Astrocyte (in vitro differentiated cells and primary cell): Measurements from ENCODE around the gene RAB11FIP3. TPM values are rescaled to one million over a fixed set of nuclear protein-coding genes. Genes with fewer than 3 reads are reported as not detected.

Source experiments
- DNase-seq: peaks from one replicate; pipeline ENCODE4 v3.0.0-alpha.2; 2010; ENCODE audit warnings: low read depth
- FAIRE-seq: peaks from 2 replicates; lab custom pipeline; 2011; peaks lifted over from hg19 to GRCh38; lab: Jason Lieb, UNC
- H2AFZ ChIP-seq: 2 replicates; pipeline ENCODE4 v1.6.0; 2012; ENCODE audit warnings: low read depth, low read length, inconsistent platforms
- H3K27ac ChIP-seq: 2 replicates; pipeline ENCODE4 v1.5.1; 2011; ENCODE audit warnings: low read depth, low read length, inconsistent platforms
- H3K27me3 ChIP-seq: 2 replicates; pipeline ENCODE4 v1.6.0; 2011; ENCODE audit warnings: low read length, inconsistent platforms; ENCODE audit not compliant: insufficient read depth
- H3K36me3 ChIP-seq: 2 replicates; pipeline ENCODE4 v1.5.1; 2011; ENCODE audit warnings: low read length, inconsistent platforms; ENCODE audit not compliant: insufficient read depth
- H3K4me1 ChIP-seq: 2 replicates; pipeline ENCODE4 v1.5.1; 2011; ENCODE audit warnings: low read length, inconsistent platforms; ENCODE audit not compliant: insufficient read depth
- H3K4me2 ChIP-seq: 2 replicates; pipeline ENCODE4 v1.6.0; 2012; ENCODE audit warnings: low read length, inconsistent platforms
- H3K4me3 ChIP-seq: 2 replicates; pipeline ENCODE4 v1.5.1; 2011; ENCODE audit warnings: low read depth, mild to moderate bottlenecking, low read length, inconsistent platforms; ENCODE audit not compliant: insufficient read depth
- H3K79me2 ChIP-seq: 2 replicates; pipeline ENCODE4 v1.6.0; 2012; ENCODE audit warnings: mild to moderate bottlenecking, low read length, inconsistent platforms; ENCODE audit not compliant: insufficient read depth
- H3K9ac ChIP-seq: 2 replicates; pipeline ENCODE4 v1.6.0; 2012; ENCODE audit warnings: mild to moderate bottlenecking, low read length, inconsistent platforms
- H3K9me3 ChIP-seq: 2 replicates; pipeline ENCODE4 v1.5.1; 2012; ENCODE audit warnings: low read depth, mild to moderate bottlenecking, low read length, inconsistent platforms; ENCODE audit not compliant: insufficient read depth
- H4K20me1 ChIP-seq: 2 replicates; pipeline ENCODE4 v1.6.0; 2012; ENCODE audit warnings: low read length, inconsistent platforms; ENCODE audit not compliant: insufficient read depth
- H3K27ac Mint-ChIP-seq: one replicate; pipeline ENCODE4 v1.8.0; 2021; ENCODE audit warnings: mild to moderate bottlenecking, mixed read lengths; ENCODE audit not compliant: unreplicated experiment
- H3K27me3 Mint-ChIP-seq: one replicate; pipeline ENCODE4 v1.8.0; 2021; ENCODE audit warnings: low read depth, mixed read lengths; ENCODE audit not compliant: unreplicated experiment
- H3K36me3 Mint-ChIP-seq: one replicate; pipeline ENCODE4 v1.8.0; 2021; ENCODE audit warnings: low read depth, mixed read lengths; ENCODE audit not compliant: unreplicated experiment
- H3K4me1 Mint-ChIP-seq: one replicate; pipeline ENCODE4 v1.8.0; 2021; ENCODE audit warnings: low read depth, mixed read lengths; ENCODE audit not compliant: unreplicated experiment
- H3K4me3 Mint-ChIP-seq: one replicate; pipeline ENCODE4 v1.8.0; 2021; ENCODE audit warnings: mild to moderate bottlenecking, moderate library complexity, mixed read lengths; ENCODE audit not compliant: unreplicated experiment
- H3K9me3 Mint-ChIP-seq: one replicate; pipeline ENCODE4 v1.8.0; 2021; ENCODE audit warnings: mild to moderate bottlenecking, mixed read lengths; ENCODE audit not compliant: unreplicated experiment
- CTCF ChIP-seq: IDR thresholded peaks from 2 replicates; pipeline ENCODE4 v1.5.1; 2011; ENCODE audit warnings: low read depth, mild to moderate bottlenecking, inconsistent platforms, low read length, moderate library complexity; ENCODE audit not compliant: insufficient read depth
- EZH2 ChIP-seq: IDR thresholded peaks from 2 replicates; pipeline ENCODE4 v1.6.1; 2012; ENCODE audit warnings: mild to moderate bottlenecking, low read length, inconsistent platforms; ENCODE audit not compliant: insufficient read depth
- total RNA-seq: library from RNA; stranded (reverse); gene quantifications from 2 replicates; pipeline ENCODE4 v1.2.1, GENCODE V29; 2021

Gene RAB11FIP3
- total RNA-seq, 1 donor from 2014 or later: 21.2 TPM

GRCh38 chr16:470418-470817, 45.0 kb downstream of the RAB11FIP3 start:
- Mint-ChIP-seq H3K4me1 (peaks cover 15% of the 10 kb centered on the region), H3K36me3 (peaks cover 13% of the 10 kb centered on the region), H3K9me3 (peaks cover 3% of the 10 kb centered on the region), H3K27me3 (no peaks in the 10 kb centered on the region), H3K27ac (no peak overlapping the region), H3K4me3 (no peak overlapping the region)
- no peak overlapping the region for H3K4me2 ChIP-seq
- no peak for TF ChIP-seq EZH2
- TF ChIP-seq CTCF: no peak
- H3K36me3 ChIP-seq: no peaks in the 10 kb centered on the region
- FAIRE-seq: no peak
- no peak overlapping the region for H2AFZ ChIP-seq
- no peak for DNase-seq
- no peaks in the 10 kb centered on the region for H3K9me3 ChIP-seq
- H3K4me1 ChIP-seq: peaks cover 14% of the 10 kb centered on the region
- no peak overlapping the region for H3K9ac ChIP-seq
- H3K27ac ChIP-seq: no peak overlapping the region
- peaks cover 78% of the 10 kb centered on the region for H4K20me1 ChIP-seq
- no peaks in the 10 kb centered on the region for H3K27me3 ChIP-seq
- peaks cover 15% of the 10 kb centered on the region for H3K79me2 ChIP-seq
- H3K4me3 ChIP-seq: no peak overlapping the region

- H3K27ac ChIP-seq: peak overlapping the region; percentile 4
- H3K4me3 ChIP-seq: no peak overlapping the region
- H3K4me3 Mint-ChIP-seq: no peak overlapping the region
- no peaks in the 10 kb centered on the region for H3K9me3 ChIP-seq
- no peaks in the 10 kb centered on the region for H3K27me3 ChIP-seq
- peaks cover 3% of the 10 kb centered on the region for H3K9me3 Mint-ChIP-seq
- H3K79me2 ChIP-seq: peaks cover 10% of the 10 kb centered on the region
- peak; percentile 55 for DNase-seq
- no peaks in the 10 kb centered on the region for H3K36me3 ChIP-seq
- H3K4me2 ChIP-seq: peak overlapping the region; percentile 72
- no peak overlapping the region for H3K27ac Mint-ChIP-seq
- H3K4me1 ChIP-seq: peaks cover 14% of the 10 kb centered on the region
- no peaks in the 10 kb centered on the region for H3K27me3 Mint-ChIP-seq
- H2AFZ ChIP-seq: peak overlapping the region; percentile 73
- H3K9ac ChIP-seq: peak overlapping the region; percentile 52
- TF ChIP-seq EZH2 (no peak), CTCF (no peak)
- no peak for FAIRE-seq
- peaks cover 15% of the 10 kb centered on the region for H3K4me1 Mint-ChIP-seq
- peaks cover 76% of the 10 kb centered on the region for H4K20me1 ChIP-seq
- peaks cover 10% of the 10 kb centered on the region for H3K36me3 Mint-ChIP-seq
Measured at GRCh38 chr16:471353-472198, 46.1 kb downstream of the RAB11FIP3 start.

- Mint-ChIP-seq H3K4me1 (peaks cover 15% of the 10 kb centered on the region), H3K4me3 (no peak overlapping the region), H3K27ac (no peak overlapping the region), H3K9me3 (peaks cover 3% of the 10 kb centered on the region), H3K36me3 (peaks cover 10% of the 10 kb centered on the region), H3K27me3 (no peaks in the 10 kb centered on the region)
- FAIRE-seq (no peak), DNase-seq (no peak)
- Histone ChIP-seq H3K4me3 (no peak overlapping the region), H4K20me1 (peaks cover 71% of the 10 kb centered on the region), H3K36me3 (no peaks in the 10 kb centered on the region), H3K4me1 (peaks cover 14% of the 10 kb centered on the region), H3K9ac (no peak overlapping the region), H3K27me3 (no peaks in the 10 kb centered on the region), H3K9me3 (no peaks in the 10 kb centered on the region), H2AFZ (no peak overlapping the region), H3K79me2 (peaks cover 4% of the 10 kb centered on the region), H3K27ac (no peak overlapping the region), H3K4me2 (peak overlapping the region; percentile 72)
- TF ChIP-seq EZH2: no peak
- no peak for TF ChIP-seq CTCF
Measured at GRCh38 chr16:472199-472504, 46.7 kb downstream of the RAB11FIP3 start.
